HG03039 (cell line): ENCODE results near the gene SLC44A4.
"Not testable (repeated sequence)": the region's sequence is repeated elsewhere in the genome, so short reads cannot be mapped to it uniquely, and the experiment has no call there.

Experiments
- ATAC-seq: cut with Tn5 transposase; IDR thresholded peaks from one replicate; pipeline ENCODE4 v1.9.1; 2021; ENCODE audit warnings: mild to moderate bottlenecking, moderate library complexity; ENCODE audit not compliant: unreplicated experiment

The SLC44A4 gene

DNA sequence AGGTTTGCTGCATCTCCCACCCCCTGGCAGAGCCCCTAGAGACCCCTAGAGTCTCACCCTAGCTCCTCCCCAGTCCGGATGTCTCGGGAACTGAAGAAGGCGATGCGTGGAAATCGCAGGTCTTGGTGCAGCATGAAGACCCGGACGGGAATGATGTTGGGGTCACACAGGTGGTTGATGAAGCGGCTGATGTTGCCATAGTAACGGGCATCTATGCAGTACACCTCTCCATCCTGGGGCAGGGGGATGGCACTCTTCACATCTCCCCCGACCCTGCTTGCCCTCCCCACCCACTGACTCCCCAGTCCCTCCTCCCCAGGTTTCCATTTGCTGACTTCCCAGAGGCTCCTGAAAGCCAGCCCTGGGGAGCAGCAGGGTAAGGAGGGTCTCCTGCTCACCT lies 1.8 kb upstream of the SLC44A4 start:
- no peak for ATAC-seq

DNA sequence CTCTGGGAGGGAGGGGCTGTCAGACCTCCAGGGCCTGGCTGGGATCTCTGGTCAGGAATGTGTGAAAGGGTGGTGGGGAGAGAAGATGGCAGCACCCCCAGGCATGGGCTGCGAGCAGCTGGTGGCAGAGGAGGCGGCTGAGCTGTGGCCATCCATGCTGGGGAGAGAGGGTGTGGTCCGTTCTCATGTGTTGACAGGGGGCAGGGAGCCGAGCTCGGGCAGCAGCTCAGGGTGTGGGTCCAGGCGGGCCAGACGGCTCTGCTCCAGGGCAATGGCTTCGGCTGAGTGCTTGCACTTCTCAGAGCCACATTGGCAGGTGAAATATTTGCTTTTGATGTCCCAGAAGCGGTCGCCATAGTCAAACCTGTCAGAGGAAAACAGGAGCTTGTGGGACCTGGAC lies 1.1 kb upstream of the SLC44A4 start:
- no peak for ATAC-seq

DNA sequence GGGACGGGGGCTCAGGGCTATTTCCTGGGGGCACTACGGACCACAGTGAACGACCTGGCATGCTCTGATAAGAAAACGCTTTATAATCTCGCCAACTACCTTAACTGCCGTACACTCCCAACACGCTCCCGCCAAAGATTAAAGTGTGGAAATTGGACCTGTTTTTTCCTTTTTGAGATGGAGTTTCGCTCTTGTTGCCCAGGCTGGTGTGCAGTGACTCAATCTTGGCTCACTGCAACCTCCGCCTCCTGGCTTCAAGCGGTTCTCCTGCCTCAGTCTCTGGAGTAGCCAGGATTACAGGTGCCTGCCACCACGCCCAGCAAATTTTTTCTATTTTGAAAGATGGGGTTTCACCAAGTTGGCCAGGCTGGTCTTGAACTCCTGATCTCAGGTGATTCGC lies 346 bp upstream of the SLC44A4 start:
- ATAC-seq = no peak

DNA sequence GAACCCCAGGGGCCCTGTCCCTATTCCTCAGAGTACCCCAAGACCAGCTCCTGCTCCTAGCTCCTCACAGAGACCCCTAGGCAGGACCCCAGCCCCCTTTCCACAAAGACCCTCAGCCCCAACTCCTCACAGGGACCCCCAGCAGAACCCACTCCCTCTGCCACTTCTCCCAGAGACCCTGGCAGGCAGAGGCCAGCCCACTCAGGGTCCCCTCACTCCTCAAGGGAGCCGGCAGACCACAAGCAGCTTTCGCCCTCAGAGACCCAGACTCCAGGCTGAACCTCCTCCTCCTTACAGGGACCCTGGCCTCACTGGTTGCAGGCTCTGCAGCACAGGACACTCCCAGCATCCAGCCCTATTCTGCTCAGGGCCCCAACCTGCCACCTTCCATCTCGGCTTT lies 575 bp downstream of the SLC44A4 start:
- ATAC-seq = no peak

DNA sequence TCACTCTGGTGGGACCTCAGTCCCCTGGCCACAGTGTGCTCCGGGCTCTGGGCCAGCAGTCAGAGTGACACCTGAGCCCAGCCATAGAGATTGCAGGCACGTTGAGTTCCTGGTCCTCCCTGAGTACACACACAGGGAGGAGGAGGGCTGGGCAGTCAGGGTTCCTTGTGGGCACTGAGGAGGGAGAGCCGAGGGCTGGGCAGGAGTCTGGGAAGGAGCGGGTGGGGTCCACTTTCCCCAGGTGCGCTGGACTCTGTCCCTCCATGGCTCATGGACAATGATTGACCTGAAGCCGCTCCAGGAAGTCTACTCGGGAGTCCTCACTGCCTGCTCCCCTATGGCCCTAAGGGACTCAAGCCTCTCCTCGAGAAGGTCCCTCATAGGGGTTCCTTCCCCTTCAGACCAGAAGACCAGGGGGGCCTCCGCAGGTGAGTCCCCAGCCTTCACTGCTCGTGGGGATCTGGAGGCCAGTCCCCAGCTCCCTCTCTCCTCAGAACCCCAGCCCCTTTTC lies 1.1 kb downstream of the SLC44A4 start:
- no peak for ATAC-seq

DNA sequence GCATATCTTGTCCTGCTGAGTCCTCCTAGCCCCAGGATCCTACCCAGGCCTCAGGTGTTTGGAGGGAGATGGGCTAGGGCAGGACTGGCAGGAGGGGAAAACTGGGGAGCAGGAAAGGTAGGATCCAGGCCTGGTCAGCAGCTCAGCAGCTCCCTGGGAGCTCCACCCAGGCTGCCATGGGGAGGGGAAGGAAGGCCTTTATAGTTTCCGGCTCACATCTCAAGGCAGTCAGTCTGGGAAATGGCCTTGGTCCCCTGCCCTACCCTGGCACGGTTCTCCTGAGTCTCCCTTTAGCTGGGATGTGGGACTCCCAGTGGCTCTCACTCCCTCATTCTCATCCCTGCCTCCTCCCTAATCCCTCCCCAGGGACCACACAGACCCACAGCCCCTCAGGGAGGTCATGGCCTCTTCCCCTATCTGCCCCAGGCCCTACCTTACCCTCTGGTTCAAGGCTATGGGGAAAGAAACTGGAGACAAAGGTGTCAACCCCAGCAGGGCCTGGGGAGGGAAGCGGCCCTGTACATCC lies 1.6 kb downstream of the SLC44A4 start:
- no peak for ATAC-seq

DNA sequence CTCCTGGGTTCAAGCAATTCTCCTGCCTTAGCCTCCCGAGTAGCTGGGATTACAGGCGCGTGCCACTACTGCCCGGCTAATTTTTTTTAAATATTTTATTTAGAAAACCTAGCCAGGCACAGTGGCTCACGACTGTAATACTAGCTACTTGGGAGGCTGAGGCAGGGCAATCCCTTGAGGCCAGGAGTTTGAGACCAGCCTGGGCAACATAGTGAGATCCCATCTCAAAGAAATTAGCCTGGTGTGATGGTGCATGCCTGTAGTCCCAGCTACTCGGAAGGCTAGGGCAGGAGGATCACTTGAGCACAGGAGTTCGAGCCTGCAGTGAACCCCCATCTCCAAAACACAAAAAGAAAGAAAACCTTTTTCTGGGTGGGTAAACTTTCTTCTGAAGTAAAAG lies 2.4 kb downstream of the SLC44A4 start:
- no peak for ATAC-seq

DNA sequence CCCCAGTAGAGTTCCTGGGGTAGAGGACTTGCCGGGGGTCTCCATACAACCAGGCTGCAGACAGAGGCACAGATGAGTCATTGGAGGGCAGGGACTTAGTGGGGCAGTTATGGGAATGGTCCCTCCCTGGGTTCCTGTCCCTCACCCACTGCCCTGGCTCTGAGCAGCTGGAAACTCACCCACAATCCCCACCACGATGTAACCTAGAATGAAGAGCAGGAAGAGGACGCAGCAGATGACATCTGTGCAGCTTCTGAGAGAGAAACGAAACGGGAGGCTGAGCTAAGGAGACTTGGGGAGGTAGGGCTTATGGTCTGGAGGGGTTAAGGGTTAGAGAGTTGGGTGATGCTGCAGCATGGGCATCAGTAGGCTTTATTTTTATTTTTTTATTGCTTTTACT lies 2.9 kb downstream of the SLC44A4 start:
- ATAC-seq = no peak

DNA sequence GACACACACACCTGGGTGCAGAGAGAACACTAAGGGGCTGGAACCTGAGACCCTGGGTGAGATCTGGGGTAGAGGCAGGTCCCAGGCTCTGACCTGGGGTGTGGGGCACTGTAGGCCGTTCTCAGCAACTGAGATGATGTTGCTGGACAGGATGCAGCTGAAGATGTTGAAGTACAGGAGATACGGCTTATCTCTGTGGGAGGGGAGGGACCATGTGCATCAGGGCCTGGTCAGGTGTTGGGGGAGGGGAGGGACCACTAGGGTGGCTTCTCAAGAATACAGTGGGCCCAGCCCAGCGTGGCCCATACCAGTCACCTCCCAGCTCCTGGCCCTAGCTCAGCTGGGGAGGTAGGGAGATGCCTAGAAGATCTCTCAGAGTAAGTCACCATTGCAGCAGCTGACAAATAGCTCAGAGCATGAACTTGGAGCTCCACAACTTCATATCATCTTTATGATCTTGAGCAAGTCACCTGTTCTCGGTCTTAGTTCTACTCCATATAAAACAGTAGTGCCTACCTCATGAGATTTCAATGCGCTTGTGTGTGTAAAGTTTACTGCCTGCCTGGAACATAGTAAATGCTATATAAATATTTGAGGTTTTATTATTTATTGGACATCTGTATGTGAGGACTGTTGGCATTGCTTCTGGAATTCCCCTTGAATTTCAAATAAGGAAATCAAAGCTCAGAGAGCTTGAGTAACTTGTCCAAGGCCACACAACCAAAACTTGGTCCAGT lies 3.8 kb downstream of the SLC44A4 start:
- no peak for ATAC-seq

DNA sequence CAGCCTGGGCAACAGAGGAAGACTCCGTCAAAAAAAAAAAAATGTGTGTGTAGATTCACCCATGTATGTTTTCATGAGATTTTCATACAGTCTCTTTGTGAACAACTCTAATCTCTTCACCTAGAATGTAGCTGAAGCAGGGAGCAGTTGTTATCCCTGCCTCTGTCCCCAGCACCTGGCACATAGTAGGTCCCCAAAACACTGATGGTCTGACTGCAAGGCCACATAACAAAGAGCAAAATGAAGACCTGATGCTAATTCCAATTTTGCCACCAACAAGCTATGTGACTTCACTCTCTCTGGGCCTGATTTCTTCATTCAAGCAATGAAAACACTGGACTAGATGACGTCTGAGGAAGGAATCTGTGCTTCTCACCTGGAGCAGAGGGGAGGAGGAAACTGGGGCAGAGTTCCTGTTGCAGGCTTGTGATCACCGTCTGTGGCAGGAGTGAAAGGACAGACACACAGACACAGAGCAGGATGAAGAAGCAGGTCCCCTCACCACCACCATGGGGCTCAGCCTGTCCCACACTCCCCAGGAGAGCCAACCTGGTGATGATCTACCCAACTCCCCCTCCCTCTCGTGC lies 4.6 kb downstream of the SLC44A4 start:
- no peak for ATAC-seq

DNA sequence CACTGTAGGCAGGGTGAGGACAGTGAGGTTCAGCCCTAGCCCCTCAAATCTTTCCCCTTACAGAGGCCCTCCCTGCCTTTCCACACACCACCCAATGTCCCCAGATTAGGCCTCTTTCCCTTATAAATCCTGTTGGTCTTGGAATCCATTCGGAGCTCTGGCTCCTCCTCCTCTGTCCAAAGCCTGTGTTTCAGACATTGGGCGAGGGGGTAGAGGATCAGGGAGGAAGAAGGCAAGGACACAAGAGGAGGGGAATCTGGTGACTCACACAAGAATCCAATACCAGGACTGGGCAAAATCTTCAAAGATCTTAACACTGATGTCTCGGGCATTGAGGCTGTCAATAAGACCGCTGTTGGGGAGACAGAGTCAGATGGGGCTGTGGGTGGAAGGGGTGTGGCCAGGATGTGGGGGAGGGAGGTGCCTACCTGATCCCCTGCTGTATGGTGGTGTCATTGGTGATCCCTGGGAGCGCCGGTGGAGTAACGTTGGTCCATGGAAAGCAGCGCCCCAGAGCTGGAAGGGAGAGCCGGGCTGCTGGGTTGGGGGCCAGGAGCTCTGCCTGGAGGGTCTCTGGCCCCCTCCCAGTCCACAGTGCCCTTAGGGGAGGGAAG lies 7.6 kb downstream of the SLC44A4 start:
- ATAC-seq = no peak

DNA sequence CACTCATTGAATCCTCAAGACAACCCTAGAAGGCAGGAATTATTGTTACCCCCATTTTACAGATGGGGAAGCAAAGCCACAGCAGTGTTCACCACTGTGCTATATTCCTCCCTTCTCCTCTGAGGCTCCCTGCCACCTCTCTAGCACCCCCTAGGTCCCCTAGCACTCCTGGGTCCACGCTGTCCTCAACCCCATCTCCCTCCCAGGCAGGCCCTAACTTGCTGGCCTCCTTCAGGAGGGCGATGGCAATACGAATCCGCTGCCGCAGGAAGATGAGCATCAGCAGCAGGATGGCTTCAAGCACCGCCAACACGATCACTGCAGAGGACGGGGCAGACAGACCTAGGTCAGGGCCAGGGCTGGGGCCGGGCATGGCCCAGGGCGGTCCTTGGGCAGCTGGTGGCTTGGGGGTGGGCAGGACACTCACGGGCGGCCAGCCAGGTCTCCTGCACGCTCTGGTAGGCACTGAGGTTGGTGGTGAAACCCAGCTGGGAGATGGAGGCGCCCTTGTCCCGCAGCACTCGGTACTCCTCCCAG lies 8.3 kb downstream of the SLC44A4 start:
- no peak for ATAC-seq

DNA sequence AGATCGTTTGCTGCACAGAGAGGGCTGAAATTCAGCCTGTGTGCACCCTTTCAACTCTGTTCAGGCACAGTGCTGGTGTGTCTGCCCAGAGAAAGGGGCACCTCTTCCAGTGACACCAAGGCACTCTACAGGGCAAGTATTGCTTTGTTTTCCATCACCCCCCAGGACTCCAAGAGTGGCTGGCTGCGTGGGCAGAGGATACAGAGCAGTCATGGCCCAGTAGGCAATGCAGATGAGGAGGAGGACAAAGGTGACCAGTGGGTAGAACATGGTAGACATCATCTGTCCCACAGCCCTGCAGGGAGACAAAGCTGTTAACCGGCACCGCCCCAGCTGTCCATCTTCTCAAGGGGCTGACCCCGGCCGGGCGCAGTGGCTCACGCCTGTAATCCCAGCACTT lies 9.5 kb downstream of the SLC44A4 start:
- no peak for ATAC-seq

DNA sequence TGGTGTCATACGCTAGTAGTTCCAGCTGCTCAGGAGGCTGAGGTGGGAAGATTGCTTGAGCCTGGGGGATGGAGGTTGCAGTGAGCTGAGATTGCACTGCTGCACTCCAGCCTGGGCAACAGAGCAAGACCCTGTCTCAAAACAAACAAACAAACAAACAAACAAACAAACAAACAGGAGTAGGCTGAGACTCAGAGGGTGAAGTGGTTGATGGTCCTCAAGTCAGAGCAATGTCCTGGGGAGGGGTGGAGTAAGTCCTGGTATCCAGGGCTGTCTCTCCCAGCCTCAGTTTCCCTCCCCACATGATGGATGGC lies 10.2 kb downstream of the SLC44A4 start:
- ATAC-seq = not testable (repeated sequence)

DNA sequence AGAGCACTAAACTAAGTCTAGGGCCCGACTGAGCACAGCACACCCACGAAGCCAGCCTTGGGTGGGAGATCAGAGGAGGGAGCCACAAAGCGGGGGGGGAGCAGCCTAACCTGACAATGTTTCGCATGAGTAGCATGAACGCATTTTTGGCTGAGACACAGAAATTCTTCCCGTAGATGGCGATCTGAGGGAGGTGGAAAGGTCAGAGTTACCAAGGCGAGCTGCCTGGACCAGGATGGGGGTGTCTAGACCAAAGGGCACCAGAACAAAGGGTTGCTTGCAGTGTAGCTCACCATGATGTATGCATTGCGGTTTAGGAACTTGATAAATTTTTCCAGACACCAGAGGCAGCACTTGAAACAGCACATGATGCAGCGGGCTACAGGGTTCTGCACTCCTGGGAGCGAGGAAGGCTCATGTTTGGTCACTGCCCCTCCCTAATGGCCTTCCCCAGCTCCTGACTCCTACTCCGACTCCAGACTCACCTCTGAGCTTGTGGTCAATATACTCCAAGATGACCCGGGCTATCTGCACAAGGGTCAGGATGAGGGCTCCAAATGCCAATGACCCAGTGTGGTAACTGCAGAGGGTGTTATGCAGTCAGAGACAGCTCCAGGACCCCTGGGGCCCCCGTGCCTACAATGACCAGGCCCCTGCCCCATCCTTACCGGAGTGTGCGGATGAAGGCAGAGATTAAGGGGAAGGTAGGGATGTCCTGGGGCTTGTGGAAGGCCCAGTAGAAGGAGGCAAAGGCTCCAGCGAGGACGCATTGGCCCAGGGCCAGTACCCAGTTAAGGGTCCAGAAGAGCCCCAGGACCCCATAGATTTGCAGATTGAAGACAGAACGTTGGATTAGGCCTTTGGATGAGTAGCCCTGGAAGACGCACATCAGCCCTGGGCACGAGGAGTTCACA lies 13.3 kb downstream of the SLC44A4 start:
- ATAC-seq = no peak

DNA sequence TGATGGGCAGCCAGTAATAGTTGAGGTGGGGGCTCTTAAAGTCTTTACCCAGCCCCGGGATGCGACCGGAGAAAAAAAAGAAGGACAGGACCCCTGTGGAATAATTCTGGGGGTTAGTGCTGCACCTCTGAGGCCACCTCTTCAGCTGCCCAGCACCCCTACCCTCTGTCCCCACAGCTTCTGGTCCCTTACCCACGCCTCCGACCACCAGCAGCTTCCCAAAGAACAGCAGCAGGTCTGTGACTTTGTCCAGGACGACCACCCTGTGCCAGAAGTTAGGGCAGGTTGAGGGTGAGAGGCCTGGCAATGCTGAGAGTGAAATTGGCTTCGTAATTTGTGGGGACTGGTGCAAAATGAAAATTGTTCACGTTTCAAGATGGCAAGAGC lies 14.0 kb downstream of the SLC44A4 start:
- no peak for ATAC-seq

DNA sequence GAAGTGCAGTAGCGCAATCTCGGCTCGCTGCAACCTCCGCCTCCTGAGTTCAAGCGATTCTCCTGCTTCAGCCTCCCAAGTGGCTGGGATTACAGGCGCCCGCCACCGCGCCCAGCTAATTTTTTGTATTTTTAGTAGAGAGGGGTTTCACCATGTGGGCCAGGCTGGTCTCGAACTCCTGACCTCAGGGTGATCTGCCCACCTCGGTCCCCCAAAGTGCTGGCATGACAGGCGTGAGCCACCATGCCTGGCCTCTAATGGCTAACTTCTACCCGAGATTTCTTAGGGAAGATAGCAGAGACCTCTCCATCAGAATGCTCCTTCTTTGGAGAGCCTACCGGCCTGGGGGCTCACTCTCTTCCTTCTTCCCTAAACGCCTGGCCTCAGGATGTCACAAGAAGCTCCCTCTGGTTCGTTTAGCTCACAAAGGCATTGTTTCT lies 14.7 kb downstream of the SLC44A4 start:
- not testable (repeated sequence) for ATAC-seq

DNA sequence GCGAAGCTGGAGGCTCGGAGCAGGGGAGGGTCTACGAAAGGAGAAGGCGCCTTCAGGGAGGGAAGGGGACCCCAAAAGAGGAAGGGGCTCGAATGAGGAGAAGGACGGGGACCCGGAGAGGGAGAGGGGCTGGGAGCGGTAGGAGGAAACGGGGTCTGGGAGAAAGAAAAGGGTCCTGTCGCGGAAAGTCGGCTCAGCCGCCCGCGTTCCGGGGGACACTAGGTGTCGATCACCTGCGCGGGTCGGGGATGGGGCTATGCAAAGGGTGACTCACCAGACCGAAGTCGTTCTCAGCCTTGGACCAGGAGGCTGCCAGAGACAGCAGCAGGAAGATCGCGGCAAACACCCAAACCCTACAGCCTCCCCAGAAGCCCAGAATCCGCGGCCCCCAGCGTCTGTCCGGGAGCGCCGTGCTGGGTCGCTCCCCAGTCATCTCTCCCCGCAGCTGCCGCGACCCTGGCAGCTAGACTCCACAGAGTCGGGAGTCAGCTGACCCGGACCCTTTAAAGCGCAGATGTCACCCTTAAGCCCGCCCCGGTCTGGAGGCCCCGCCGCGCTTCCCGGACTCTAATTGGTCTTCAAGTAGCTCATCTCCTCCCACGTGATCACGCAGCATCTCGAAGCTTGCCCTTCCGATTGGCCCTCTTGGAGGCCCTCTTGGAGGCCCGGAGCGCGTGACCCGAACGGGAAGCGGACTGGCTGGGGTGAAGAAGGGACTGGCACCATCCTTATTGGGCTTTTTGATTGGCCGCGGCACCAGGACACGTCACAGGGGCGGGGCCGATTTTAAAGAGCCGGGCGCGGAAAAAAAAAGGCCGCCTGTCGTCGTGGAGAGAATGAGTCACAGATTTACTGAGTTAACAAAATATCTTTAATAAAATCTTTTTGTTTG lies 16.2 kb downstream of the SLC44A4 start, which contains the start of gene NEU1:
Gene NEU1, minus strand, starts transcription at position 478 of the 892 bp plus-strand sequence. Its CDS starts 45 bp downstream, at position 433.
- peak; percentile 82 for ATAC-seq

DNA sequence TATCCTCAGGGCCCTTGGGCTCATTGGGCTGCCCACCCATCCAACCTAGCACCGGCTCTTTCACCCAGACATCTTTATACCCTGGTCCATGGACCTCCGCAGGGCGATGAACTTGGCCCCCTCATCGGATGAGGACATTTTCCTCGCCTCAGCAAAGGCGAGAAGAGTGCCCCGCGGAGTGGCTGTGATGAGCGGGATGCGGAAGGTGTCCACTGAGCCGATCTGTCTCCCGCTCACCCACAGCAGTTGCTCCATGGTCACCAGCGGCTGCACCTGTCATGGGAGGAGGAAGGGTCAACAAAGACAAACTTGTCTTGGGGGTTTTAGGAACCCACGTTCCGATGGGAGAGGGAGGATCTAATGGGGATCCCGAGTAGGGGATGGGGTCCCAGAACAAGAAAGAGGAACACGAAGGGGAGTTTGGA lies 16.9 kb downstream of the SLC44A4 start:
- no peak for ATAC-seq

DNA sequence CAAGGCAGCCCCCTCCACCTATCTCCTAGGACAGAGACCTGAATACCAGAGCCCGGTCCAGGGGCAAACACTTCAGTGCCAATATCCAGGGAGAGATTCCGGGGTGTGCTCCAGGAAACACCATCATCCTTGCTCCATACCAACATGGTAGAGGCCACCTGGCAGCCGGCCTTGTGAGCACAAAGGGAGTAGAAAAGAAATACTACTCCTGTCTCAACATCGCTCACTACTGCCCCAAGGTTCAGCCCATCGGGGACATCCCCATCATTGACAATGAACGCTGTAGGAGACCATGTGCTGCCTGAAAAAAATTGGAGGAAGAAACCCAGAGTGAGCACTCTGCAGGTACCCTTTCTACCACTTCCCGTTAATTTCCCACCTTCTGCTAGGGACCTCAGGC lies 17.6 kb downstream of the SLC44A4 start:
- no peak for ATAC-seq
